Progenitor cell of endocrine pancreas (in vitro differentiated cells): ENCODE results near the gene DNASE1L3. TPM values are rescaled to one million over a fixed set of nuclear protein-coding genes. Genes with fewer than 3 reads are reported as not detected.
"Not testable (repeated sequence)": the region's sequence is repeated elsewhere in the genome, so short reads cannot be mapped to it uniquely, and the experiment has no call there.

Experiments
- DNase-seq: peaks from one replicate; pipeline ENCODE4 v3.0.0; 2021; ENCODE audit warnings: low spot score; ENCODE audit not compliant: unreplicated experiment
- H3K27ac Mint-ChIP-seq: 2 replicates; pipeline ENCODE4 v1.8.0; 2021; ENCODE audit warnings: mild to moderate bottlenecking, moderate library complexity, mixed read lengths
- H3K27me3 Mint-ChIP-seq: 2 replicates; pipeline ENCODE4 v1.8.0; 2021; ENCODE audit warnings: mixed read lengths
- H3K36me3 Mint-ChIP-seq: 2 replicates; pipeline ENCODE4 v1.8.0; 2022; ENCODE audit warnings: mixed read lengths; ENCODE audit not compliant: insufficient read depth
- H3K4me1 Mint-ChIP-seq: 2 replicates; pipeline ENCODE4 v1.8.0; 2021; ENCODE audit warnings: low read depth, mixed read lengths
- H3K4me3 Mint-ChIP-seq: 2 replicates; pipeline ENCODE4 v1.8.0; 2021; ENCODE audit warnings: low read depth, mild to moderate bottlenecking, moderate library complexity, mixed read lengths
- H3K9me3 Mint-ChIP-seq: 2 replicates; pipeline ENCODE4 v1.8.0; 2021; ENCODE audit warnings: low read depth, mixed read lengths
- CTCF ChIP-seq: fragments of 200-600 bp; sonication (generic); IDR thresholded peaks from one replicate; pipeline ENCODE4 v1.5.0; 2021; ENCODE audit warnings: antibody characterized with exemption, mild to moderate bottlenecking; ENCODE audit not compliant: unreplicated experiment
- total RNA-seq: library from RNA; stranded (reverse); gene quantifications from 2 replicates; pipeline ENCODE4 v1.2.1, GENCODE V29; 2021

DNASE1L3 gene
- total RNA-seq, 1 donor from 2014 or later = not detected

- no peak for DNase-seq
- no peak overlapping the region for H3K27ac Mint-ChIP-seq
- peaks cover 5% of the 10 kb centered on the region for H3K9me3 Mint-ChIP-seq
- H3K4me1 Mint-ChIP-seq = peaks cover 4% of the 10 kb centered on the region
- H3K36me3 Mint-ChIP-seq = no peaks in the 10 kb centered on the region
- no peak for TF ChIP-seq CTCF
- H3K4me3 Mint-ChIP-seq = no peak overlapping the region
- no peaks in the 10 kb centered on the region for H3K27me3 Mint-ChIP-seq
These were observed 7.8 kb downstream of the DNASE1L3 start for GRCh38 chr3:58202917-58203360.

GRCh38 chr3:58201451-58201850 is 9.3 kb downstream of the DNASE1L3 start:
- not testable (repeated sequence) for H3K27me3 Mint-ChIP-seq, H3K4me1 Mint-ChIP-seq, H3K36me3 Mint-ChIP-seq, H3K27ac Mint-ChIP-seq, DNase-seq, H3K9me3 Mint-ChIP-seq, H3K4me3 Mint-ChIP-seq

GRCh38 chr3:58200846-58201355 is 9.9 kb downstream of the DNASE1L3 start:
- DNase-seq = no peak
- no peaks in the 10 kb centered on the region for H3K36me3 Mint-ChIP-seq
- H3K27ac Mint-ChIP-seq = no peak overlapping the region
- H3K27me3 Mint-ChIP-seq = no peaks in the 10 kb centered on the region
- no peak overlapping the region for H3K4me3 Mint-ChIP-seq
- TF ChIP-seq CTCF = no peak
- peaks cover 5% of the 10 kb centered on the region for H3K9me3 Mint-ChIP-seq
- peaks cover 1% of the 10 kb centered on the region for H3K4me1 Mint-ChIP-seq

- Mint-ChIP-seq H3K27ac (no peak overlapping the region), H3K9me3 (peaks cover 5% of the 10 kb centered on the region), H3K4me3 (no peak overlapping the region), H3K36me3 (no peaks in the 10 kb centered on the region), H3K4me1 (no peaks in the 10 kb centered on the region), H3K27me3 (no peaks in the 10 kb centered on the region)
- no peak for DNase-seq
- no peak for TF ChIP-seq CTCF
These were observed 10.6 kb downstream of the DNASE1L3 start for GRCh38 chr3:58200121-58200709.

- Mint-ChIP-seq H3K36me3 (no peaks in the 10 kb centered on the region), H3K27ac (no peak overlapping the region), H3K27me3 (no peaks in the 10 kb centered on the region), H3K9me3 (peaks cover 5% of the 10 kb centered on the region), H3K4me1 (no peaks in the 10 kb centered on the region), H3K4me3 (no peak overlapping the region)
- DNase-seq = no peak
- TF ChIP-seq CTCF = no peak
These were observed 12.0 kb downstream of the DNASE1L3 start for GRCh38 chr3:58198804-58199203.

- Mint-ChIP-seq H3K27ac (no peak overlapping the region), H3K27me3 (no peaks in the 10 kb centered on the region), H3K4me1 (no peaks in the 10 kb centered on the region), H3K9me3 (peaks cover 5% of the 10 kb centered on the region), H3K36me3 (no peaks in the 10 kb centered on the region), H3K4me3 (no peak overlapping the region)
- TF ChIP-seq CTCF = no peak
- DNase-seq = no peak
These were observed 12.4 kb downstream of the DNASE1L3 start for GRCh38 chr3:58198362-58198761.
